IPS DF 4.7 (cell line): ENCODE results near the gene OPRM1.

Source experiments
- DNase-seq: peaks from one replicate; pipeline ENCODE4 v3.0.0-alpha.2; 2013; ENCODE audit warnings: low spot score; ENCODE audit errors: extremely low read depth

The OPRM1 gene

GRCh38 chr6:154202958-154203357 lies 163.9 kb downstream of the OPRM1 start:
- DNase-seq, result no peak

- no peak for DNase-seq
Observed at GRCh38 chr6:154206141-154206540, 167.1 kb downstream of the OPRM1 start.

- no peak for DNase-seq
Observed at GRCh38 chr6:154206996-154207395, 168.0 kb downstream of the OPRM1 start.

GRCh38 chr6:154209555-154209954 lies 170.5 kb downstream of the OPRM1 start:
- DNase-seq, result no peak

- no peak for DNase-seq
Observed at GRCh38 chr6:154210678-154211077, 171.6 kb downstream of the OPRM1 start.

GRCh38 chr6:154213782-154214181 lies 174.7 kb downstream of the OPRM1 start:
- DNase-seq, result no peak

- no peak for DNase-seq
Observed at GRCh38 chr6:154218301-154218700, 179.3 kb downstream of the OPRM1 start.

- no peak for DNase-seq
Observed at GRCh38 chr6:154218787-154219186, 179.7 kb downstream of the OPRM1 start.

- no peak for DNase-seq
Observed at GRCh38 chr6:154219250-154219649, 180.2 kb downstream of the OPRM1 start.

GRCh38 chr6:154222716-154223115 lies 183.7 kb downstream of the OPRM1 start:
- DNase-seq, result no peak

GRCh38 chr6:154223296-154223695 lies 184.3 kb downstream of the OPRM1 start:
- DNase-seq, result no peak

GRCh38 chr6:154226461-154226860 lies 187.4 kb downstream of the OPRM1 start:
- no peak for DNase-seq

GRCh38 chr6:154227862-154228520 lies 189.0 kb downstream of the OPRM1 start:
- no peak for DNase-seq

GRCh38 chr6:154228521-154228905 lies 189.5 kb downstream of the OPRM1 start:
- DNase-seq, result no peak

GRCh38 chr6:154229786-154230185 lies 190.7 kb downstream of the OPRM1 start:
- DNase-seq, result no peak

GRCh38 chr6:154230393-154230792 lies 191.4 kb downstream of the OPRM1 start:
- DNase-seq, result no peak

- DNase-seq, result no peak
Observed at GRCh38 chr6:154230910-154231595, 192.0 kb downstream of the OPRM1 start.

- DNase-seq, result no peak
Observed at GRCh38 chr6:154232013-154232910, 193.2 kb downstream of the OPRM1 start.

- no peak for DNase-seq
Observed at GRCh38 chr6:154233383-154233782, 194.3 kb downstream of the OPRM1 start.

- DNase-seq, result no peak
Observed at GRCh38 chr6:154234019-154234772, 195.2 kb downstream of the OPRM1 start.

GRCh38 chr6:154236646-154237301 lies 197.7 kb downstream of the OPRM1 start:
- no peak for DNase-seq
